Erythroblast (primary cell): ENCODE results near the gene MTAP.

Experiments
- GATA1 ChIP-seq: IDR thresholded peaks from 2 replicates; pipeline ENCODE4 v1.6.1; 2011; ENCODE audit warnings: low read depth, mild to moderate bottlenecking, control low read depth, low read length, moderate library complexity
- POLR2A ChIP-seq: IDR thresholded peaks from 2 replicates; pipeline ENCODE4 v1.6.1; 2011; ENCODE audit warnings: mild to moderate bottlenecking, low read length

DNA sequence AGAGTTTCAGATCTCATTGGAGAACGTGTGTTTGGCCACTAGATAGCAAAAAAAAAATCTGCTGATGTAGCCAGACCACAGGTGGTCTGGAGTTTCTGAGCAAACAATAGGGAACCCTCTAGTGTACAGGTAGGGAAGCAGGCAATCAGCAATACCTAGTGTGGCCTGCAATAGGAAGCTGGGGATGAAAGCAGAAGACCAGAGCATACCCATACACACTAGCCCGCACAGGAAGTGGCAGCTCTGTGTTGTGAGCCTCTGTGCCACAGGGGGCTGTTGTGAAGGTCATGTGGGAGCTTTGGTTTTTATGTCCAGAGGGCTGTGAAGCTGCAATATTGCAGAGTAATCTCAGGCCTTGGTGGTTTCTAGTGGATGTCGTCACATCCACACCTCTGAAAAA, 81.2 kb downstream of the MTAP start:
- TF ChIP-seq POLR2A: no peak
- TF ChIP-seq GATA1: no peak
